B cell (primary cell): ENCODE measurements around the gene YPEL4. TPM values are rescaled to one million over a fixed set of nuclear protein-coding genes. Genes with fewer than 3 reads are reported as not detected.

Experiments
- ATAC-seq: fragments of 200-7000 bp; cut with Tn5 transposase; one replicate; pipeline ENCODE4 v1.10.0; 2021; ENCODE audit warnings: low read depth, mild to moderate bottlenecking, moderate number of reproducible peaks, moderate library complexity
- CTCF ChIA-PET: fragments of 350-600 bp; sonication (Branson Sonifier 250); formaldehyde crosslinking; loops from one replicate; lab custom pipeline; 2021; ENCODE audit warnings: antibody characterized with exemption, inconsistent platforms; lab: Charles Lee
- POLR2A ChIA-PET: fragments of 350-600 bp; sonication (Branson Sonifier 250); formaldehyde crosslinking; loops from one replicate; lab custom pipeline; 2021; ENCODE audit warnings: antibody characterized with exemption; lab: Charles Lee
- DNase-seq: peaks from one replicate; pipeline ENCODE4 v3.0.0; 2013
- H2AFZ ChIP-seq: 2 replicates; pipeline ENCODE4 v1.6.1; 2012; ENCODE audit warnings: mild to moderate bottlenecking, low read depth, low read length; ENCODE audit not compliant: insufficient read depth, poor library complexity, severe bottlenecking
- H3K27ac ChIP-seq, 2 donors: 1 replicate in 1 of 2; 2 replicates in 1 of 2; pipeline ENCODE4 v1.5.1; 2012 to 2013; ENCODE audit warnings: low read length in 2 of 2, mild to moderate bottlenecking in 2 of 2, moderate library complexity in 1 of 2
- H3K27me3 ChIP-seq, 4 experiments: fragments of 200-600 bp in 1 of 4; sonication (generic) in 1 of 4; replicated peaks in 1 of 4; 1 replicate in 2 of 4; 2 replicates in 2 of 4; pipeline versions ENCODE4 v1.6.1 to v1.7.0; 2013 to 2016; ENCODE audit warnings: low read length in 3 of 4, mild to moderate bottlenecking in 2 of 4, mixed read lengths in 1 of 4, moderate library complexity in 1 of 4; ENCODE audit not compliant: insufficient read depth in 4 of 4, control insufficient read depth in 3 of 4; ENCODE audit errors: control extremely low read depth in 1 of 4
- H3K36me3 ChIP-seq, 2 experiments: replicated peaks in 1 of 2; 1 replicate in 1 of 2; 2 replicates in 1 of 2; pipeline versions ENCODE4 v1.6.1 to v1.7.1; 2013; ENCODE audit warnings: low read length in 1 of 2; ENCODE audit not compliant: insufficient read depth in 2 of 2, control insufficient read depth in 1 of 2; ENCODE audit errors: control extremely low read depth in 1 of 2, extremely low read depth in 1 of 2
- H3K4me1 ChIP-seq, 2 donors: fragments of 200-600 bp in 1 of 2; sonication (generic) in 1 of 2; 1 replicate in 1 of 2; 2 replicates in 1 of 2; pipeline versions ENCODE4 v1.5.1 to v1.6.1; 2013 to 2017; ENCODE audit warnings: low read length in 2 of 2; ENCODE audit not compliant: control insufficient read depth in 2 of 2, insufficient read depth in 2 of 2
- H3K4me2 ChIP-seq: replicated peaks from 2 replicates; pipeline ENCODE3; 2012; ENCODE audit warnings: mild to moderate bottlenecking, low read depth, low read length; ENCODE audit not compliant: poor library complexity, severe bottlenecking
- H3K4me3 ChIP-seq, 5 experiments: fragments of 200-600 bp in 1 of 5; sonication (generic) in 1 of 5; 1 replicate in 3 of 5; 2 replicates in 2 of 5; pipeline versions ENCODE4 v1.5.1 to v1.7.0; 2011 to 2016; ENCODE audit warnings: low read length in 4 of 5, mild to moderate bottlenecking in 4 of 5, low read depth in 2 of 5, control low read depth in 1 of 5, moderate library complexity in 1 of 5; ENCODE audit not compliant: insufficient read depth in 1 of 5; ENCODE audit errors: control extremely low read depth in 1 of 5, extremely low read depth in 1 of 5
- H3K79me2 ChIP-seq: fragments of 200-600 bp; sonication (generic); one replicate; pipeline ENCODE4 v1.6.0; 2016; ENCODE audit warnings: low read length; ENCODE audit not compliant: control insufficient read depth, insufficient read depth
- H3K9ac ChIP-seq: fragments of 200-600 bp; sonication (generic); 2 replicates; pipeline ENCODE4 v1.6.1; 2017; ENCODE audit warnings: mild to moderate bottlenecking, low read length, moderate library complexity
- H3K9me3 ChIP-seq, 3 donors: one replicate each; pipeline versions ENCODE4 v1.6.1 to v1.7.1; 2013; ENCODE audit warnings: low read length in 2 of 3; ENCODE audit not compliant: control insufficient read depth in 2 of 3, insufficient read depth in 1 of 3; ENCODE audit errors: control extremely low read depth in 1 of 3
- H4K20me1 ChIP-seq: 2 replicates; pipeline ENCODE4 v1.6.0; 2012; ENCODE audit warnings: mild to moderate bottlenecking, low read length; ENCODE audit not compliant: insufficient read depth, control insufficient read depth, poor library complexity, severe bottlenecking
- H3K27ac Mint-ChIP-seq: one replicate; pipeline ENCODE4 v1.8.0; 2021; ENCODE audit warnings: mixed read lengths
- H3K27me3 Mint-ChIP-seq: one replicate; pipeline ENCODE4 v1.8.0; 2021; ENCODE audit warnings: mixed read lengths
- H3K4me1 Mint-ChIP-seq: one replicate; pipeline ENCODE4 v1.8.0; 2021; ENCODE audit warnings: mixed read lengths
- H3K4me3 Mint-ChIP-seq: one replicate; pipeline ENCODE4 v1.8.0; 2021; ENCODE audit warnings: mixed read lengths
- H3K9me3 Mint-ChIP-seq: one replicate; pipeline ENCODE4 v1.8.0; 2022; ENCODE audit warnings: mixed read lengths; ENCODE audit not compliant: insufficient read depth
- CTCF ChIP-seq: fragments of 200-600 bp; IDR thresholded peaks from one replicate; pipeline ENCODE4 v1.8.0; 2022; ENCODE audit warnings: antibody characterized with exemption, mild to moderate bottlenecking
- EZH2 ChIP-seq: IDR thresholded peaks from 2 replicates; pipeline ENCODE4 v1.6.1; 2012; ENCODE audit warnings: borderline replicate concordance, low read depth, mild to moderate bottlenecking, moderate library complexity, low read length; ENCODE audit not compliant: insufficient read depth, poor library complexity, severe bottlenecking
- WGBS: methylation state at CpG from one replicate; pipeline ENCODE4 v1.1.5; 2013; ENCODE audit warnings: missing lambda C conversion rate; ENCODE audit not compliant: insufficient coverage; 5-methylcytosine and 5-hydroxymethylcytosine counted together
- intact Hi-C: fragments of 100-400 bp; cut with micrococcal nuclease; formaldehyde crosslinking; loops from one replicate; pipeline ENCODE4 v1.10.0; 2022
- polyA plus RNA-seq: library from polyadenylated mRNA; depleted of rRNA; stranded (reverse); fragments of >200 nt; gene quantifications from 2 replicates; pipeline ENCODE4 v1.2.3, GENCODE V29; 2012
- total RNA-seq, 2 donors: library from RNA; stranded (reverse); fragments of 120-200 nt in 1 of 2; gene quantifications; 1 replicate in 1 of 2; 2 replicates in 1 of 2; pipeline versions ENCODE4 v1.2.3 to v1.2.4, GENCODE V29; 2013 to 2022

The YPEL4 gene
- total and polyA plus RNA-seq, 2 donors (not counting 1 experiment from before 2014, with no cell fraction given), result 0.03 to 1.1 TPM

DNA sequence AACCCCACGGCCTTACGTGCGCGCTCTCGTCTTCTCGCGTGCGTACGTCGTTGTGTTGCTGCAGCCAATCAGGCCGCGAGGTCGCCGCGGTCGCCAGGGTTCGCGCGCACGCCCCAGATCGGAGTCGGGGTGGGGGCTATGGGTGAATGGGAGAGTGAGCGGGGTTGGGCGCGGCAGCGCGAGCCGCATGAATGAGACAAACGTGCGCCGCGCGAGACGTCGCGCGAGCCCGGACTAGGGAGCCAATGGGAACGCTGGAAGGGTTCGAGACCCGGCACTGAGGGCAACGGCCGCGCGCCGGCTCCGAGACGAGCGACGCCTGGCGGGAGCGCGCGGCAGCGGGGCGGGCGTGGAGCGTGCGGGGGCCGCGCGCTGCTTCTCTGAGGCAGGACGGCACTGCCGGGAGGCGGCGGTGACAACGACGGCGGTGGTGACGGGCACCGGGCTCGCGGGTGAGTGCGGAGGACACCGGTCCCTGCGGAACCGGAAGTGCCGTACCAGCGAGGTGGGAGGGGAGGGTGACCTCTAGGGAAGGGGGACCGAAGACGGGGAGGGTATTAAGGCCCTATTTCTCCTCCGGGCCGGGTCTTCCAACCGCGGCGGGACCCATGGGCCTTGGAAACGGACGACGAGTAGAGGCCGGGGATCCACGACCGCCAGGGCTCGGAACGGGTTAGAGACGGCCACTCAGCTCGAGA lies 18.2 kb upstream of the YPEL4 start, which contains the start of gene ZDHHC5:
ZDHHC5 (plus strand) TSS at position 379 of the 698 bp plus-strand sequence. CDS start 4,977 bp downstream, outside the sequence.
- Histone ChIP-seq H3K27ac (peak within 1 kb of the TSS; percentile 98 to 99), H3K9me3 (no peaks in the 10 kb centered on the region), H2AFZ (peak within 1 kb of the TSS; percentile 94), H3K4me1 (peaks cover 25% of the 10 kb centered on the region in 2 donors), H3K4me2 (peak within 1 kb of the TSS; percentile 92), H3K4me3 (peak within 1 kb of the TSS; percentile 72 to 96 (median 83)), H3K79me2 (peaks cover 53% of the 10 kb centered on the region), H3K27me3 (no peaks in the 10 kb centered on the region), H3K36me3 (peaks cover 0 to 15% of the 10 kb centered on the region in 2 experiments), H3K9ac (peak within 1 kb of the TSS; percentile 93), H4K20me1 (peaks cover 22% of the 10 kb centered on the region)
- under 1% methylated on average over 96 of the region's 96 CpGs for WGBS
- Mint-ChIP-seq H3K27ac (peak within 1 kb of the TSS; percentile 100), H3K4me1 (peaks cover 50% of the 10 kb centered on the region), H3K9me3 (no peaks in the 10 kb centered on the region), H3K27me3 (no peaks in the 10 kb centered on the region), H3K4me3 (peak within 1 kb of the TSS; percentile 95)
- intact Hi-C loops, result loop anchor here (1.0 to 5.0 kb wide), 10 partner anchors 11 to 1474 kb away; partner anchors contain the start of genes CLP1, FAM111A, MED19 and P2RX3
- TF ChIP-seq CTCF, result peak; percentile 55
- no peak for TF ChIP-seq EZH2
- ATAC-seq (peak; percentile 78), DNase-seq (peak; percentile 100)
- ChIA-PET POLR2A (interaction anchor here (0.6 to 2.3 kb wide), 4 partner anchors 9 to 1958 kb away, joined by 4 to 22 read pairs (median 9); partner anchors contain the start of gene CLP1), CTCF (interaction anchor here (0.7 to 1.6 kb wide), 6 partner anchors 27 to 960 kb away, joined by 3 to 19 read pairs (median 4); no protein-coding TSS in a partner anchor)
